ENCODE measurements around the gene PNLIP.

PNLIP gene

DNA sequence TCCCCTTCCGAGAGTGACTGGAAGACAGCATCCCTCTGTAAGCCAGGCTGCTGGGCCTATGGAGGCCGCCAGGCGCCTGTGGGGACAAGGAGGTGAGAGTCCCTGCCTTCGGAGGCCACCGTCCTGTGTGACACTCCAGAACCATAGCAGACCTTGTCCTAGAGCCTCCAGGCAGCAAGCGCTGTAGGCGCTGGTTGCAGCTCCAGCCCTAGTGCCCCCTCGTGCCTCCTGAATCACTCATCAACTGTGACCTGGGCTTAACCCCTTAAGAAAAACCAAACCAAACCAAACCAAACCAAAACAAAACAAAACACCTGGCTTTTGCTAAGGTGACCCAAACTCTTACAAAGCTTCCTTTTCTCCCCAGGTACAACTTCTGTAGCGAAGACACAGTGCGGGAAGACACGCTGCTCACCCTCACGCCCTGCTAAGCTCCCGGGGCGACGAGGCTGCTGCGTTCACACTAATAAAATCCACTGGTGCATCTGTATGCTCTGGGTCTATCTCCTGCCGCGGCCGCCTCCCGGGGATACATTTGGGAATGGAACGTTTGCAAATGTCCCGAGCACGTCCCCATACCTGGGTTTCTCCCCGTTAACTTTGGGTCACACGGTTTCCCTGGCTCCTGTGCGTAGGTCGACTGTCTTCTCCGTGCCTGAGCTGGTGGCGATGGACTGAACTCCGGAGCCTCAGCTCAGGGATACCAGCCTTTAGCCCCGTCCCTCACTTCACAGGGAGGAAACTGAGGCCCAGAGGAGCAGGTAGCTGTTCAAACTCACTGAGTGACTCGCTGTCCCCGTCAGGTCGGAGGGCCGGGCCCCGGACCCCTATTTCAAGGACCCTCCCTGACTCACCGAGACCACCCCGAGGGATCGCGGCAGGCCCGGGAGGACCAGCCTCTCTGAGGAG is 63.2 kb downstream of the PNLIP start:
- TF ChIP-seq, protein P1, sequence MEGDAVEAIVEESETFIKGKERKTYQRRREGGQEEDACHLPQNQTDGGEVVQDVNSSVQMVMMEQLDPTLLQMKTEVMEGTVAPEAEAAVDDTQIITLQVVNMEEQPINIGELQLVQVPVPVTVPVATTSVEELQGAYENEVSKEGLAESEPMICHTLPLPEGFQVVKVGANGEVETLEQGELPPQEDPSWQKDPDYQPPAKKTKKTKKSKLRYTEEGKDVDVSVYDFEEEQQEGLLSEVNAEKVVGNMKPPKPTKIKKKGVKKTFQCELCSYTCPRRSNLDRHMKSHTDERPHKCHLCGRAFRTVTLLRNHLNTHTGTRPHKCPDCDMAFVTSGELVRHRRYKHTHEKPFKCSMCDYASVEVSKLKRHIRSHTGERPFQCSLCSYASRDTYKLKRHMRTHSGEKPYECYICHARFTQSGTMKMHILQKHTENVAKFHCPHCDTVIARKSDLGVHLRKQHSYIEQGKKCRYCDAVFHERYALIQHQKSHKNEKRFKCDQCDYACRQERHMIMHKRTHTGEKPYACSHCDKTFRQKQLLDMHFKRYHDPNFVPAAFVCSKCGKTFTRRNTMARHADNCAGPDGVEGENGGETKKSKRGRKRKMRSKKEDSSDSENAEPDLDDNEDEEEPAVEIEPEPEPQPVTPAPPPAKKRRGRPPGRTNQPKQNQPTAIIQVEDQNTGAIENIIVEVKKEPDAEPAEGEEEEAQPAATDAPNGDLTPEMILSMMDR (IDR thresholded peaks at IDR 0.05; ENCODE audit: insufficient read depth, low read length, missing control alignments) = no peak
- CTCF ChIA-PET = no interaction called here
- no peak for DNase-seq (ENCODE audit: low read depth, low spot score)
- POLR2A ChIA-PET = no interaction called here
- H3K4me3 ChIP-seq (ENCODE audit: low read depth, low read length) = no peak overlapping the region

- TF ChIP-seq, protein P1 (IDR thresholded peaks at IDR 0.05; ENCODE audit: insufficient read depth, low read length, missing control alignments) = no peak
- no peak overlapping the region for H3K4me3 ChIP-seq (ENCODE audit: low read depth, low read length)
- no peak for DNase-seq (ENCODE audit: low read depth, low spot score)
- CTCF ChIA-PET = no interaction called here
- POLR2A ChIA-PET = no interaction called here
Observed at GRCh38 chr10:116610443-116611152, 64.9 kb downstream of the PNLIP start.

- ChIA-PET POLR2A (no interaction called here), CTCF (no interaction called here)
- DNase-seq (ENCODE audit: low read depth, low spot score) = no peak
- H3K4me3 ChIP-seq (ENCODE audit: low read depth, low read length) = no peak overlapping the region
- TF ChIP-seq, protein P1 (IDR thresholded peaks at IDR 0.05; ENCODE audit: insufficient read depth, low read length, missing control alignments) = no peak
Observed at GRCh38 chr10:116611153-116611545, 65.4 kb downstream of the PNLIP start.

DNA sequence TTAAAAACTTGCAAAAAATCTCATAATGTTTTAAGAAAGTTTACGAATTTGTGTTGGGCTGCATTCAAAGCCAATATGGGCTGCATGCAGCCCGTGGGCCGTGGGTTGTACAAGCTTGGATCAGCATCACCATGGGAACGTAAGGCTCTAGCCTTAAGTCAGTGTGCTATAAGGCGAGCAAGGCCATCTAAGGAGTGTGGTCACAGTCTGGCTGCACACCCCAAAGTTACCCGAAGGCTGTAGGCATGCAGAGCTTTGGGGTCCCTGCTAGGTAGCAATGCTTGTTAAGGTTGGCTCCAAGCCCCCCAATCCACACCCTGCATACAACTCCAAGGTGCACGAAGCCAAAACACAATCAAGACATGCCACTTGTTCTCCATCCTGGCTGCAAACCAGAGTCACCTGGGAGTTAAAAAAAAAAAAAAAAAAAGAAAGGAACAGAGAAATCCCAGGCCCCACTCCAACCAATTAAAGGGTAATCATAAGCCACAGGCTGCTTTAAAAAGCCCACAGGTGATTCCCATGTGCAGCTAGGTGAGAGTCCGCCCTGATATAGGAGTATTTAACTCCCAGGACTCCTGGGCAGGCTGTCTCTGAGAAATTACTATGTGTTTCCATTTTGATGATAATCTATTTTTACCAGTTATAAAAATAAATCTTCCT is 66.5 kb downstream of the PNLIP start:
- ChIA-PET CTCF (no interaction called here), POLR2A (no interaction called here)
- TF ChIP-seq, protein P1 (IDR thresholded peaks at IDR 0.05; ENCODE audit: insufficient read depth, low read length, missing control alignments) = no peak
- no peak for DNase-seq (ENCODE audit: low read depth, low spot score)
- H3K4me3 ChIP-seq (ENCODE audit: low read depth, low read length) = no peak overlapping the region

DNA sequence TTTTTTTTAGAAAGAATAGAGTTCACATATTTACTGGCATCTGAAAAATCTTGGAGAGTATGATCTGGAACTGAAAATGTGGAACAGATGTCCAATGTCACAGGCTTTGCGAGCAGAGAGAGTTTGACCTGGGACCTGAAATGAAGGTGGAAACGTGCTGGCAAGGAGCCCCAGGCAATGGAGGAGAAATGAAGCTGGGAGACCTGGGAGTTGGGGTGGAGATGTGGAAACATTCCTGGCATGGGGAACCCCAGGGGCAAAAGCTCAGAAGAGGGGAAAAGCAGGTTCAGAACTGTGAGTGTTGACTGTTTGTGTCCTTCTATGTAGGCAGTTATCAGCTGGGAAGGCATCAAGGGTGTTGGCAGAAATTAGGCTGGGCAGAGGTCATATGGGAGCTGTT is 67.7 kb downstream of the PNLIP start:
- CTCF ChIA-PET = no interaction called here
- no peak for DNase-seq (ENCODE audit: low read depth, low spot score)
- POLR2A ChIA-PET = no interaction called here
- no peak overlapping the region for H3K4me3 ChIP-seq (ENCODE audit: low read depth, low read length)
- TF ChIP-seq, protein P1 (IDR thresholded peaks at IDR 0.05; ENCODE audit: insufficient read depth, low read length, missing control alignments) = no peak

GRCh38 chr10:116614796-116615195 is 69.1 kb downstream of the PNLIP start:
- ChIA-PET CTCF (no interaction called here), POLR2A (no interaction called here)
- no peak overlapping the region for H3K4me3 ChIP-seq (ENCODE audit: low read depth, low read length)
- DNase-seq (ENCODE audit: low read depth, low spot score) = no peak
- TF ChIP-seq, protein P1 (IDR thresholded peaks at IDR 0.05; ENCODE audit: insufficient read depth, low read length, missing control alignments) = no peak

Data from AG04449 (cell line).